Adrenal gland (tissue), 12 donors: ENCODE results near the gene LGMN. TPM values are rescaled to one million over a fixed set of nuclear protein-coding genes. Genes with fewer than 3 reads are reported as not detected.
"Not testable (repeated sequence)": the region's sequence is repeated elsewhere in the genome, so short reads cannot be mapped to it uniquely, and the experiment has no call there.

Source experiments
- DNase-seq, 7 donors: peaks; one replicate each; pipeline ENCODE4 v3.0.0-alpha.2; 2019 to 2020
- H3K27ac ChIP-seq, 5 donors: fragments of 200-600 bp; sonication (generic) in 4 of 5; 1 replicate in 3 of 5; 2 replicates in 2 of 5; pipeline versions ENCODE4 v1.5.1 to v1.8.0; 2016 to 2020; ENCODE audit warnings: mild to moderate bottlenecking in 1 of 5
- H3K27me3 ChIP-seq: fragments of 200-600 bp; 2 replicates; pipeline ENCODE4 v1.8.0; 2021
- H3K36me3 ChIP-seq, 2 donors: fragments of 200-600 bp; replicated peaks in 1 of 2; 1 replicate in 1 of 2; 2 replicates in 1 of 2; pipeline versions ENCODE4 v1.5.1 to v1.8.0; 2018 to 2022
- H3K4me1 ChIP-seq, 2 donors: fragments of 200-600 bp; replicated peaks in 1 of 2; 1 replicate in 1 of 2; 2 replicates in 1 of 2; pipeline versions ENCODE4 v1.5.1 to v1.8.0; 2018 to 2021
- H3K4me3 ChIP-seq, 4 donors: fragments of 200-600 bp; sonication (generic) in 3 of 4; one replicate each; pipeline ENCODE4 v1.5.1; 2016 to 2018
- H3K9me3 ChIP-seq, 3 donors: fragments of 200-600 bp; sonication (generic) in 1 of 3; replicated peaks in 1 of 3; 1 replicate in 2 of 3; 2 replicates in 1 of 3; pipeline versions ENCODE4 v1.5.1 to v1.8.0; 2016 to 2021
- CTCF ChIP-seq, 6 experiments: fragments of 450-650 bp in 4 of 6; fragments of 200-600 bp in 2 of 6; sonication (generic) in 1 of 6; IDR thresholded peaks; 1 replicate in 5 of 6; 2 replicates in 1 of 6; pipeline versions ENCODE4 v1.5.1 to v1.8.0; 2016 to 2021; ENCODE audit warnings: antibody characterized with exemption in 6 of 6, mild to moderate bottlenecking in 2 of 6, moderate library complexity in 1 of 6
- POLR2A ChIP-seq, 2 donors: fragments of 450-650 bp; IDR thresholded peaks; one replicate each; pipeline ENCODE4 v1.6.1; 2017; ENCODE audit warnings: antibody characterized with exemption in 2 of 2, mild to moderate bottlenecking in 2 of 2, moderate library complexity in 1 of 2
- WGBS, 4 donors: extraction: QIAGEN DNeasy Blood & Tissue Kit in 2 of 4; methylation state at CpG; one replicate each; pipeline versions ENCODE4 v1.1.5 to v1.1.7; 2013 to 2017; 5-methylcytosine and 5-hydroxymethylcytosine counted together
- intact Hi-C, 2 donors: fragments of 100-400 bp; cut with DNase I; formaldehyde crosslinking; loops; one replicate each; pipeline versions ENCODE4 v1.14.1 to v1.15.0; 2022 to 2023
- polyA plus RNA-seq, 3 donors: library from polyadenylated mRNA; stranded (reverse); fragments of 200-250 nt in 2 of 3; fragments of 350-450 nt in 1 of 3; fragmentation: Illumina TruSeq in 1 of 3; extraction: RNeasy Lipid Tissue Mini Kit (QIAGEN cat#74804) in 1 of 3; gene quantifications; one replicate each; pipeline ENCODE4 v1.2.3, GENCODE V29; 2013 to 2014
- total RNA-seq, 9 donors: library from RNA; depleted of rRNA in 4 of 9; stranded (reverse); fragments of >200 nt in 4 of 9; fragments of 120-200 nt in 1 of 9; fragmentation: NEBNext Ultra II Directional in 1 of 9; extraction: Animal tissue kit (Norgen Biotek cat#: 25700) in 1 of 9; gene quantifications; one replicate each; pipeline versions ENCODE4 v1.1.0 to v1.2.4, GENCODE V29; 2013 to 2023
- donor health status: healthy with polysubstance abuse.
- donor health status: Bipolar disorder and iron deficiency.
- donor health status: DM: yes; HTN: yes; CAD: no.
- donor health status: DM: no; HTN: no; CAD: no.
- donor health status: DM: no; HTN: no; CAD: no.
- donor health status: DM: yes; HTN: yes; CAD: no.

Gene LGMN
- total and polyA plus RNA-seq, 12 donors: 66.6 to 153 (median 117) TPM

GRCh38 chr14:92768795-92769194 is 20.4 kb upstream of the LGMN start:
- no peaks in the 10 kb centered on the region for H3K36me3 ChIP-seq
- TF ChIP-seq POLR2A (IDR thresholded peaks at IDR 0.05): no peak
- no peak for TF ChIP-seq CTCF (IDR thresholded peaks at IDR 0.05)
- WGBS, 4 donors: 87 to 96% (median 91%) methylated on average over 5 of the region's 5 CpGs
- H3K27ac ChIP-seq: peak overlapping the region in 2 of 5 donors; percentile 30 to 47
- intact Hi-C loops: no loop called here
- H3K4me3 ChIP-seq: no peak overlapping the region
- H3K27me3 ChIP-seq: no peaks in the 10 kb centered on the region
- H3K9me3 ChIP-seq: no peaks in the 10 kb centered on the region
- peaks cover 0 to 4% of the 10 kb centered on the region in 2 donors for H3K4me1 ChIP-seq
- no peak for DNase-seq

- WGBS, 4 donors: 40 to 69% (median 53%) methylated on average over 1 of the region's 1 CpG; no CpG with 5 or more reads in 1 of the 4 donors
Measured at GRCh38 chr14:92768236-92768635, 19.8 kb upstream of the LGMN start.

GRCh38 chr14:92763666-92764631 is 15.5 kb upstream of the LGMN start:
- H3K36me3 ChIP-seq, H3K27ac ChIP-seq, DNase-seq, H3K4me1 ChIP-seq, H3K9me3 ChIP-seq, H3K27me3 ChIP-seq, H3K4me3 ChIP-seq, intact Hi-C loops: not testable (repeated sequence)
- WGBS, 4 donors: 40 to 71% (median 55%) methylated on average over 2 to 4 of the region's 5 CpGs

More at GRCh38 chr14:92768236-92768635, 19.8 kb upstream of the LGMN start:
- peak in 1 of 7 donors; percentile 32 for DNase-seq
- H3K4me1 ChIP-seq, H3K9me3 ChIP-seq, H3K36me3 ChIP-seq, intact Hi-C loops, H3K27me3 ChIP-seq, H3K4me3 ChIP-seq: not testable (repeated sequence)
- peak overlapping the region in 1 of 5 donors; percentile 47 for H3K27ac ChIP-seq

GRCh38 chr14:92760524-92760805 is 12.0 kb upstream of the LGMN start:
- intact Hi-C loops: no loop called here
- Histone ChIP-seq H3K27me3 (peaks cover 4% of the 10 kb centered on the region), H3K36me3 (no peaks in the 10 kb centered on the region), H3K4me1 (no peaks in the 10 kb centered on the region), H3K9me3 (no peaks in the 10 kb centered on the region), H3K4me3 (no peak overlapping the region), H3K27ac (no peak overlapping the region)
- no peak for TF ChIP-seq CTCF (IDR thresholded peaks at IDR 0.05)
- no peak for TF ChIP-seq POLR2A (IDR thresholded peaks at IDR 0.05)
- 86 to 92% (median 87%) methylated on average over 7 of the region's 7 CpGs for WGBS, 4 donors
- DNase-seq: no peak

GRCh38 chr14:92759679-92760523 is 11.5 kb upstream of the LGMN start:
- no peaks in the 10 kb centered on the region for H3K9me3 ChIP-seq
- DNase-seq: no peak
- H3K27ac ChIP-seq: no peak overlapping the region
- no peaks in the 10 kb centered on the region for H3K36me3 ChIP-seq
- WGBS, 4 donors: 85 to 90% (median 88%) methylated on average over 12 of the region's 12 CpGs
- no peak overlapping the region for H3K4me3 ChIP-seq
- H3K27me3 ChIP-seq: peaks cover 4% of the 10 kb centered on the region
- H3K4me1 ChIP-seq: no peaks in the 10 kb centered on the region
- intact Hi-C loops: no loop called here
- no peak for TF ChIP-seq POLR2A (IDR thresholded peaks at IDR 0.05)
- no peak for TF ChIP-seq CTCF (IDR thresholded peaks at IDR 0.05)
